ENCODE measurements around the gene IKZF5. TPM values are rescaled to one million over a fixed set of nuclear protein-coding genes. Genes with fewer than 3 reads are reported as not detected.
A peak's percentile ranks its signal among the peaks of the same experiment; 100 is the strongest.

Gene IKZF5
- total and polyA plus RNA-seq, 2 experiments from 2014 or later, result 4.2 to 10.1 TPM

GRCh38 chr10:122955892-122956291 lies 52.7 kb downstream of the IKZF5 start:
- no peaks in the 10 kb centered on the region for H4K20me1 ChIP-seq (ENCODE audit: insufficient read depth)
- WGBS, 2 experiments (ENCODE audit: low coverage in 1 of 2, low lambda C conversion rate in 2 of 2, missing lambda C conversion rate in 2 of 2), result 94 to 95% methylated on average over 1 of the region's 1 CpG
- H3K27ac ChIP-seq, result no peak overlapping the region
- H3K9me3 ChIP-seq (ENCODE audit: low read depth), result no peaks in the 10 kb centered on the region
- no peaks in the 10 kb centered on the region for H3K9me2 ChIP-seq (ENCODE audit: insufficient read depth)
- DNase-seq, result no peak
- peaks cover 3% of the 10 kb centered on the region; the same call in 1 of the 2 replicates for H3K36me3 ChIP-seq (ENCODE audit: low read depth)
- H3K27me3 ChIP-seq (replicated peaks; ENCODE audit: insufficient read depth), result no peaks in the 10 kb centered on the region
- TF ChIP-seq EZH2phosphoT487 (IDR thresholded peaks at IDR 0.05; ENCODE audit: insufficient read depth, low read depth) (no peak), EZH2 (IDR thresholded peaks at IDR 0.05; ENCODE audit: insufficient read depth, poor library complexity, severe bottlenecking) (no peak)
- H3K4me1 ChIP-seq (ENCODE audit: insufficient read depth), result peaks cover 20% of the 10 kb centered on the region
- H3K4me3 ChIP-seq, result no peak overlapping the region
- H3K9ac ChIP-seq, result no peak overlapping the region
- in situ Hi-C loops (cut with MboI), result no loop called here
- H2AFZ ChIP-seq, result no peak overlapping the region
- H3K4me2 ChIP-seq (ENCODE audit: unreplicated experiment), result no peak overlapping the region
- H3F3A ChIP-seq (ENCODE audit: insufficient read depth), result no peaks in the 10 kb centered on the region
- H3K79me2 ChIP-seq (ENCODE audit: insufficient read depth), result peaks cover 27% of the 10 kb centered on the region

GRCh38 chr10:122954731-122955050 lies 53.9 kb downstream of the IKZF5 start:
- 56 to 60% methylated on average over 13 of the region's 13 CpGs for WGBS, 2 experiments (ENCODE audit: low coverage in 1 of 2, low lambda C conversion rate in 2 of 2, missing lambda C conversion rate in 2 of 2)
- H3K27ac ChIP-seq, result no peak overlapping the region
- no peaks in the 10 kb centered on the region for H3K9me3 ChIP-seq (ENCODE audit: low read depth)
- H3K36me3 ChIP-seq (ENCODE audit: low read depth), result peaks cover 3% of the 10 kb centered on the region; the same call in 1 of the 2 replicates
- H3K27me3 ChIP-seq (replicated peaks; ENCODE audit: insufficient read depth), result no peaks in the 10 kb centered on the region
- H3K79me2 ChIP-seq (ENCODE audit: insufficient read depth), result peaks cover 37% of the 10 kb centered on the region
- H3K9me2 ChIP-seq (ENCODE audit: insufficient read depth), result no peaks in the 10 kb centered on the region
- in situ Hi-C loops (cut with MboI), result no loop called here
- no peak for DNase-seq
- H3K4me1 ChIP-seq (ENCODE audit: insufficient read depth), result peaks cover 20% of the 10 kb centered on the region
- H3K9ac ChIP-seq, result no peak overlapping the region
- TF ChIP-seq EZH2phosphoT487 (IDR thresholded peaks at IDR 0.05; ENCODE audit: insufficient read depth, low read depth), result no peak
- no peak for TF ChIP-seq EZH2 (IDR thresholded peaks at IDR 0.05; ENCODE audit: insufficient read depth, poor library complexity, severe bottlenecking)
- peak overlapping the region; percentile 51 for H3K4me2 ChIP-seq (ENCODE audit: unreplicated experiment)
- no peaks in the 10 kb centered on the region for H4K20me1 ChIP-seq (ENCODE audit: insufficient read depth)
- no peaks in the 10 kb centered on the region for H3F3A ChIP-seq (ENCODE audit: insufficient read depth)
- H2AFZ ChIP-seq, result peak overlapping the region; percentile 90
- peak overlapping the region; percentile 86 for H3K4me3 ChIP-seq

- no peak within 1 kb of the TSS for H3K27ac ChIP-seq
- peak within 1 kb of the TSS; percentile 81 for H3K9ac ChIP-seq
- in situ Hi-C loops (cut with MboI), result no loop called here
- no peaks in the 10 kb centered on the region for H4K20me1 ChIP-seq (ENCODE audit: insufficient read depth)
- peaks cover 20% of the 10 kb centered on the region for H3K4me1 ChIP-seq (ENCODE audit: insufficient read depth)
- WGBS, 2 experiments (ENCODE audit: low coverage in 1 of 2, low lambda C conversion rate in 2 of 2, missing lambda C conversion rate in 2 of 2), result 6 to 9% methylated on average over 52 to 76 of the region's 77 CpGs
- H2AFZ ChIP-seq, result peak within 1 kb of the TSS; percentile 90
- H3K4me2 ChIP-seq (ENCODE audit: unreplicated experiment), result peak within 1 kb of the TSS; percentile 90
- TF ChIP-seq EZH2 (IDR thresholded peaks at IDR 0.05; ENCODE audit: insufficient read depth, poor library complexity, severe bottlenecking) (no peak), EZH2phosphoT487 (IDR thresholded peaks at IDR 0.05; ENCODE audit: insufficient read depth, low read depth) (no peak)
- peaks cover 37% of the 10 kb centered on the region for H3K79me2 ChIP-seq (ENCODE audit: insufficient read depth)
- no peaks in the 10 kb centered on the region for H3K9me2 ChIP-seq (ENCODE audit: insufficient read depth)
- H3K36me3 ChIP-seq (ENCODE audit: low read depth), result peaks cover 3% of the 10 kb centered on the region; the same call in 1 of the 2 replicates
- H3F3A ChIP-seq (ENCODE audit: insufficient read depth), result no peaks in the 10 kb centered on the region
- no peaks in the 10 kb centered on the region for H3K9me3 ChIP-seq (ENCODE audit: low read depth)
- peak within 1 kb of the TSS; percentile 86 for H3K4me3 ChIP-seq
- DNase-seq, result peak; percentile 98
- no peaks in the 10 kb centered on the region for H3K27me3 ChIP-seq (replicated peaks; ENCODE audit: insufficient read depth)
Observed at GRCh38 chr10:122953902-122954730, 54.5 kb downstream of the IKZF5 start, which contains the start of gene C10orf88. Gene C10orf88, minus strand, starts transcription at chr10:122954227. Its CDS starts 49 bp downstream, at chr10:122954178.

GRCh38 chr10:122949296-122949695 lies 59.3 kb downstream of the IKZF5 start:
- H2AFZ ChIP-seq, result no peak overlapping the region
- H3K4me3 ChIP-seq, result no peak overlapping the region
- peaks cover 50% of the 10 kb centered on the region for H3K79me2 ChIP-seq (ENCODE audit: insufficient read depth)
- 98 to 99% methylated on average over 3 of the region's 3 CpGs for WGBS, 2 experiments (ENCODE audit: low coverage in 1 of 2, low lambda C conversion rate in 2 of 2, missing lambda C conversion rate in 2 of 2)
- in situ Hi-C loops (cut with MboI), result no loop called here
- no peaks in the 10 kb centered on the region for H3K9me2 ChIP-seq (ENCODE audit: insufficient read depth)
- H3K4me1 ChIP-seq (ENCODE audit: insufficient read depth), result peaks cover 20% of the 10 kb centered on the region
- no peak overlapping the region for H3K27ac ChIP-seq
- H3K4me2 ChIP-seq (ENCODE audit: unreplicated experiment), result no peak overlapping the region
- H3K27me3 ChIP-seq (replicated peaks; ENCODE audit: insufficient read depth), result no peaks in the 10 kb centered on the region
- no peak overlapping the region for H3K9ac ChIP-seq
- H3F3A ChIP-seq (ENCODE audit: insufficient read depth), result no peaks in the 10 kb centered on the region
- no peak for DNase-seq
- H3K9me3 ChIP-seq (ENCODE audit: low read depth), result no peaks in the 10 kb centered on the region
- peaks cover 25% of the 10 kb centered on the region for H3K36me3 ChIP-seq (ENCODE audit: low read depth)
- no peaks in the 10 kb centered on the region for H4K20me1 ChIP-seq (ENCODE audit: insufficient read depth)
- TF ChIP-seq EZH2 (IDR thresholded peaks at IDR 0.05; ENCODE audit: insufficient read depth, poor library complexity, severe bottlenecking) (no peak), EZH2phosphoT487 (IDR thresholded peaks at IDR 0.05; ENCODE audit: insufficient read depth, low read depth) (no peak)

Other genes with a start within 250 kb of the IKZF5 start
- 0.11 and 0.13 TPM in 2 replicates for gene CUZD1, start 162.9 kb downstream of the IKZF5 start, total RNA-seq (2014; rRNA removed; shearing (Covaris generic))
- gene CUZD1, start 162.9 kb downstream of the IKZF5 start, polyA plus RNA-seq (2016; fragmentation: Nextera tagmentation; extraction: Ambion mirVana), result 0.22 and 0.31 TPM in 2 replicates
- 3.3 and 3.8 TPM in 2 replicates for gene FAM24B, start 129.2 kb downstream of the IKZF5 start, total RNA-seq (2014; rRNA removed; shearing (Covaris generic))
- gene FAM24B, start 129.2 kb downstream of the IKZF5 start, polyA plus RNA-seq (2016; fragmentation: Nextera tagmentation; extraction: Ambion mirVana), result 5.7 and 7.0 TPM in 2 replicates
- not detected in 2 replicates for gene FAM24A, start 98.2 kb downstream of the IKZF5 start, total RNA-seq (2014; rRNA removed; shearing (Covaris generic))
- not detected in 2 replicates for gene FAM24A, start 98.2 kb downstream of the IKZF5 start, polyA plus RNA-seq (2016; fragmentation: Nextera tagmentation; extraction: Ambion mirVana)
- 8.8 and 15.0 TPM in 2 replicates for gene C10orf88, start 54.6 kb downstream of the IKZF5 start, total RNA-seq (2014; rRNA removed; shearing (Covaris generic))
- gene C10orf88, start 54.6 kb downstream of the IKZF5 start, polyA plus RNA-seq (2016; fragmentation: Nextera tagmentation; extraction: Ambion mirVana), result 12.0 and 12.5 TPM in 2 replicates
- gene PSTK, start 28.4 kb downstream of the IKZF5 start, total RNA-seq (2014; rRNA removed; shearing (Covaris generic)), result 1.4 and 4.9 TPM in 2 replicates
- 7.0 and 7.1 TPM in 2 replicates for gene PSTK, start 28.4 kb downstream of the IKZF5 start, polyA plus RNA-seq (2016; fragmentation: Nextera tagmentation; extraction: Ambion mirVana)
- 3.7 and 3.9 TPM in 2 replicates for gene ACADSB, start 211 bp upstream of the IKZF5 start, total RNA-seq (2014; rRNA removed; shearing (Covaris generic))
- 8.2 and 10.5 TPM in 2 replicates for gene ACADSB, start 211 bp upstream of the IKZF5 start, polyA plus RNA-seq (2016; fragmentation: Nextera tagmentation; extraction: Ambion mirVana)
- gene HMX3, start 127.2 kb upstream of the IKZF5 start, total RNA-seq (2014; rRNA removed; shearing (Covaris generic)), result not detected in 2 replicates
- not detected in 2 replicates for gene HMX3, start 127.2 kb upstream of the IKZF5 start, polyA plus RNA-seq (2016; fragmentation: Nextera tagmentation; extraction: Ambion mirVana)
- gene HMX2, start 139.3 kb upstream of the IKZF5 start, total RNA-seq (2014; rRNA removed; shearing (Covaris generic)), result not detected in 2 replicates
- not detected in 2 replicates for gene HMX2, start 139.3 kb upstream of the IKZF5 start, polyA plus RNA-seq (2016; fragmentation: Nextera tagmentation; extraction: Ambion mirVana)
- gene BUB3, start 145.6 kb upstream of the IKZF5 start, total RNA-seq (2014; rRNA removed; shearing (Covaris generic)), result 163 and 170 TPM in 2 replicates
- 154 and 158 TPM in 2 replicates for gene BUB3, start 145.6 kb upstream of the IKZF5 start, polyA plus RNA-seq (2016; fragmentation: Nextera tagmentation; extraction: Ambion mirVana)